Liver (tissue), 9 donors: ENCODE measurements around the gene THSD7B. TPM values are rescaled to one million over a fixed set of nuclear protein-coding genes. Genes with fewer than 3 reads are reported as not detected.

Experiments used
- DNase-seq: peaks from one replicate; pipeline ENCODE4 v3.0.0-alpha.2; 2017; ENCODE audit warnings: low spot score
- H3K27ac ChIP-seq, 2 donors: one replicate each; pipeline ENCODE4 v1.7.0; 2013; ENCODE audit warnings: inconsistent platforms in 2 of 2, low read length in 2 of 2, control low read depth in 1 of 2, low read depth in 1 of 2, mild to moderate bottlenecking in 1 of 2
- H3K27me3 ChIP-seq, 4 donors: one replicate each; pipeline versions ENCODE4 v1.6.1 to v1.7.0; 2013; ENCODE audit warnings: low read length in 3 of 4, inconsistent platforms in 1 of 4, mild to moderate bottlenecking in 1 of 4, moderate library complexity in 1 of 4; ENCODE audit not compliant: control insufficient read depth in 4 of 4, insufficient read depth in 4 of 4
- H3K36me3 ChIP-seq, 4 donors: one replicate each; pipeline versions ENCODE4 v1.6.1 to v1.7.0; 2013; ENCODE audit warnings: low read length in 3 of 4, mild to moderate bottlenecking in 3 of 4, low read depth in 1 of 4, moderate library complexity in 1 of 4; ENCODE audit not compliant: control insufficient read depth in 4 of 4, insufficient read depth in 3 of 4
- H3K4me1 ChIP-seq, 4 donors: one replicate each; pipeline versions ENCODE4 v1.6.1 to v1.7.0; 2013; ENCODE audit warnings: low read length in 3 of 4, mild to moderate bottlenecking in 3 of 4, moderate library complexity in 1 of 4; ENCODE audit not compliant: control insufficient read depth in 4 of 4, insufficient read depth in 4 of 4
- H3K4me3 ChIP-seq, 3 donors: one replicate each; pipeline versions ENCODE4 v1.6.1 to v1.7.0; 2013; ENCODE audit warnings: low read length in 3 of 3, control low read depth in 1 of 3, low read depth in 1 of 3, mild to moderate bottlenecking in 1 of 3
- H3K9ac ChIP-seq, 2 donors: one replicate each; pipeline ENCODE4 v1.7.0; 2013; ENCODE audit warnings: low read length in 2 of 2, mild to moderate bottlenecking in 2 of 2, moderate library complexity in 2 of 2, control low read depth in 1 of 2, low read depth in 1 of 2
- H3K9me3 ChIP-seq, 4 donors: one replicate each; pipeline versions ENCODE4 v1.6.1 to v1.7.0; 2013; ENCODE audit warnings: low read length in 3 of 4; ENCODE audit not compliant: control insufficient read depth in 4 of 4
- ATF3 ChIP-seq: IDR thresholded peaks from 2 replicates; pipeline ENCODE4 v1.6.1; 2016; ENCODE audit warnings: antibody characterized with exemption
- CTCF ChIP-seq: fragments of 150-350 bp; IDR thresholded peaks from 2 replicates; pipeline ENCODE4 v1.5.1; 2017; ENCODE audit warnings: improper control_type of control experiment, low read depth, low read length; ENCODE audit not compliant: missing input control
- EGR1 ChIP-seq, 2 donors: IDR thresholded peaks; 2 replicates each; pipeline ENCODE4 v1.6.1; 2016 to 2018; ENCODE audit warnings: antibody characterized with exemption in 2 of 2, low read depth in 2 of 2
- FOXA1 ChIP-seq: IDR thresholded peaks from 2 replicates; pipeline ENCODE4 v1.6.1; 2016; ENCODE audit warnings: antibody characterized with exemption
- FOXA2 ChIP-seq: IDR thresholded peaks from 2 replicates; pipeline ENCODE4 v1.6.1; 2016; ENCODE audit warnings: antibody characterized with exemption
- GABPA ChIP-seq, 2 donors: IDR thresholded peaks in 1 of 2; conservative IDR thresholded peaks in 1 of 2; 2 replicates each; pipeline ENCODE4 v1.6.1; 2016; ENCODE audit warnings: antibody characterized with exemption in 2 of 2, mild to moderate bottlenecking in 1 of 2, moderate library complexity in 1 of 2
- HNF4A ChIP-seq, 2 donors: conservative IDR thresholded peaks; 2 replicates each; pipeline ENCODE4 v1.6.1; 2016; ENCODE audit warnings: antibody characterized with exemption in 2 of 2, mild to moderate bottlenecking in 2 of 2
- HNF4G ChIP-seq: IDR thresholded peaks from 2 replicates; pipeline ENCODE4 v1.6.1; 2016; ENCODE audit warnings: antibody characterized with exemption
- JUND ChIP-seq, 2 donors: IDR thresholded peaks; 2 replicates each; pipeline ENCODE4 v1.6.1; 2016; ENCODE audit warnings: antibody characterized with exemption in 2 of 2
- MAX ChIP-seq: IDR thresholded peaks from 2 replicates; pipeline ENCODE4 v1.6.1; 2016; ENCODE audit warnings: antibody characterized with exemption
- NR2F2 ChIP-seq: IDR thresholded peaks from 2 replicates; pipeline ENCODE4 v1.6.1; 2016; ENCODE audit warnings: antibody characterized with exemption
- REST ChIP-seq: IDR thresholded peaks from 2 replicates; pipeline ENCODE4 v1.6.1; 2016; ENCODE audit warnings: antibody characterized with exemption, mild to moderate bottlenecking
- SP1 ChIP-seq: IDR thresholded peaks from 2 replicates; pipeline ENCODE4 v1.6.1; 2018; ENCODE audit warnings: antibody characterized with exemption, mild to moderate bottlenecking
- TAF1 ChIP-seq: conservative IDR thresholded peaks from 2 replicates; pipeline ENCODE4 v1.6.1; 2016; ENCODE audit warnings: antibody characterized with exemption, mild to moderate bottlenecking
- YY1 ChIP-seq: IDR thresholded peaks from 2 replicates; pipeline ENCODE4 v1.6.1; 2016; ENCODE audit warnings: antibody characterized with exemption, mild to moderate bottlenecking
- ZBTB33 ChIP-seq: IDR thresholded peaks from 2 replicates; pipeline ENCODE4 v1.6.1; 2016; ENCODE audit warnings: antibody characterized with exemption
- WGBS: extraction: QIAGEN DNeasy Blood & Tissue Kit; methylation state at CpG from one replicate; pipeline ENCODE4 v1.1.7; 2013; 5-methylcytosine and 5-hydroxymethylcytosine counted together
- polyA plus RNA-seq, 2 donors: library from polyadenylated mRNA; stranded (reverse) in 1 of 2; unstranded in 1 of 2; fragments of 200-250 nt in 1 of 2; fragments of >200 nt in 1 of 2; fragmentation: Nextera tagmentation in 1 of 2; extraction: Ambion mirVana in 1 of 2; gene quantifications; one replicate each; pipeline versions ENCODE4 v1.2.1 to v1.2.3, GENCODE V29; 2013 to 2015
- total RNA-seq, 2 donors: library from RNA; depleted of rRNA; stranded (reverse); fragments of >200 nt; gene quantifications; one replicate each; pipeline ENCODE4 v1.2.3, GENCODE V29; 2014
- donor health status: healthy.
- donor health status: healthy.
- donor health status: healthy.
- donor health status: healthy.
- donor health status: healthy.

The THSD7B gene
- total and polyA plus RNA-seq, 4 donors = 0.01 to 0.75 (median 0.42) TPM; not detected in 1

GRCh38 chr2:137205324-137205723 lies 440.0 kb downstream of the THSD7B start:
- Histone ChIP-seq H3K9ac (no peak overlapping the region), H3K27me3 (peaks cover 0 to 4% (median 0%) of the 10 kb centered on the region in 4 donors), H3K36me3 (no peaks in the 10 kb centered on the region), H3K27ac (no peak overlapping the region), H3K9me3 (no peaks in the 10 kb centered on the region), H3K4me1 (no peaks in the 10 kb centered on the region), H3K4me3 (no peak overlapping the region)
- WGBS = 73% methylated on average over 3 of the region's 3 CpGs
- no peak for DNase-seq
- TF ChIP-seq NR2F2 = no peak
- TF ChIP-seq ZBTB33 = no peak
- TF ChIP-seq EGR1 (IDR thresholded peaks at IDR 0.05; ENCODE audit: low read depth in 2 of 2) = no peak
- no peak for TF ChIP-seq ATF3
- no peak for TF ChIP-seq GABPA (IDR thresholded peaks at IDR 0.05 in 1 of 2, conservative IDR thresholded peaks at IDR 0.05 in 1 of 2)
- TF ChIP-seq HNF4G = no peak
- TF ChIP-seq MAX = no peak
- no peak for TF ChIP-seq FOXA2

GRCh38 chr2:137206069-137206468 lies 440.7 kb downstream of the THSD7B start:
- no peaks in the 10 kb centered on the region for H3K36me3 ChIP-seq
- TF ChIP-seq REST (no peak), FOXA2 (no peak), CTCF (no peak), ZBTB33 (no peak), GABPA (IDR thresholded peaks at IDR 0.05 in 1 of 2, conservative IDR thresholded peaks at IDR 0.05 in 1 of 2) (no peak), ATF3 (no peak), JUND (IDR thresholded peaks at IDR 0.05) (no peak), YY1 (no peak), HNF4A (conservative IDR thresholded peaks at IDR 0.05) (no peak), NR2F2 (no peak), FOXA1 (no peak), MAX (no peak), EGR1 (IDR thresholded peaks at IDR 0.05; ENCODE audit: low read depth in 2 of 2) (no peak), TAF1 (no peak), SP1 (no peak)
- no peaks in the 10 kb centered on the region for H3K4me1 ChIP-seq
- H3K9ac ChIP-seq = no peak overlapping the region
- peaks cover 0 to 4% (median 0%) of the 10 kb centered on the region in 4 donors for H3K27me3 ChIP-seq
- no peak for DNase-seq
- no peaks in the 10 kb centered on the region for H3K9me3 ChIP-seq
- H3K27ac ChIP-seq = no peak overlapping the region
- no peak overlapping the region for H3K4me3 ChIP-seq
- 93% methylated on average over 3 of the region's 3 CpGs for WGBS
